ENCODE data around the gene JAG1.
"Not testable (repeated sequence)": the region's sequence is repeated elsewhere in the genome, so short reads cannot be mapped to it uniquely, and the experiment has no call there.

GRCh38 chr20:10590446-10590845 is 83.4 kb downstream of the JAG1 start:
- not testable (repeated sequence) for TF ChIP-seq EZH2 (IDR thresholded peaks at IDR 0.05; ENCODE audit: insufficient read depth, poor library complexity, severe bottlenecking); EZH2phosphoT487 (IDR thresholded peaks at IDR 0.05; ENCODE audit: insufficient read depth, low read depth)

Data from GM23248 (cell line).